HEK293 (cell line): ENCODE data around the gene CPNE4.

Experiments used
- CTCF ChIP-seq: fragments of 450-650 bp; formaldehyde crosslinking; IDR thresholded peaks from 2 replicates; pipeline ENCODE4 v1.5.1; 2016; ENCODE audit warnings: missing biosample characterization, missing genetic modification characterization
- HOXD13 ChIP-seq: sonication (generic); formaldehyde crosslinking; IDR thresholded peaks from 2 replicates; pipeline ENCODE4 v1.8.0; 2022; ENCODE audit warnings: missing genetic modification reagents, borderline replicate concordance
- TCF7L2 ChIP-seq: IDR thresholded peaks from 2 replicates; pipeline ENCODE4 v1.6.1; 2011; ENCODE audit warnings: low read depth, mild to moderate bottlenecking, inconsistent platforms, low read length, moderate library complexity, borderline replicate concordance
- ZBTB11 ChIP-seq: fragments of 450-650 bp; formaldehyde crosslinking; conservative IDR thresholded peaks from 2 replicates; pipeline ENCODE4 v1.5.1; 2016; ENCODE audit warnings: low read depth, missing biosample characterization, missing genetic modification characterization
- ZNF23 ChIP-seq: fragments of 450-650 bp; formaldehyde crosslinking; IDR thresholded peaks from 2 replicates; pipeline ENCODE4 v1.5.1; 2016; ENCODE audit warnings: missing biosample characterization, missing genetic modification characterization, borderline replicate concordance
- ZNF266 ChIP-seq: fragments of 450-650 bp; formaldehyde crosslinking; IDR thresholded peaks from 2 replicates; pipeline ENCODE4 v1.5.1; 2016; ENCODE audit warnings: missing biosample characterization, missing genetic modification characterization, low read depth
- ZNF324 ChIP-seq: fragments of 450-650 bp; formaldehyde crosslinking; IDR thresholded peaks from 2 replicates; pipeline ENCODE4 v1.5.1; 2016; ENCODE audit warnings: missing biosample characterization, missing genetic modification characterization
- ZNF677 ChIP-seq: fragments of 450-650 bp; IDR thresholded peaks from 2 replicates; pipeline ENCODE4 v1.5.0; 2018; ENCODE audit warnings: missing biosample characterization, mild to moderate bottlenecking, missing genetic modification characterization, moderate library complexity
- ZNF76 ChIP-seq: fragments of 450-650 bp; formaldehyde crosslinking; IDR thresholded peaks from 2 replicates; pipeline ENCODE4; 2016; ENCODE audit warnings: low read depth, missing biosample characterization, missing genetic modification characterization, borderline replicate concordance
- ZNF768 ChIP-seq: fragments of 450-650 bp; formaldehyde crosslinking; IDR thresholded peaks from 2 replicates; pipeline ENCODE4 v1.5.1; 2018; ENCODE audit warnings: missing biosample characterization, mild to moderate bottlenecking, missing genetic modification characterization
- ZNF830 ChIP-seq: fragments of 450-650 bp; IDR thresholded peaks from 2 replicates; pipeline ENCODE4 v1.5.0; 2018; ENCODE audit warnings: missing biosample characterization, missing genetic modification characterization, low read depth, mild to moderate bottlenecking, moderate library complexity
- ZSCAN16 ChIP-seq: fragments of 450-650 bp; formaldehyde crosslinking; IDR thresholded peaks from 2 replicates; pipeline ENCODE4 v1.5.1; 2016; ENCODE audit warnings: missing biosample characterization, missing genetic modification characterization
- ZSCAN30 ChIP-seq: fragments of 450-650 bp; IDR thresholded peaks from 2 replicates; pipeline ENCODE4 v1.5.1; 2018; ENCODE audit warnings: missing biosample characterization, mild to moderate bottlenecking, missing genetic modification characterization, moderate library complexity

GRCh38 chr3:131747466-131747865 lies 287.3 kb downstream of the CPNE4 start:
- no peak for TF ChIP-seq ZNF76
- TF ChIP-seq ZSCAN16 (tag by site-specific recombination): no peak
- no peak for TF ChIP-seq CTCF (tag by site-specific recombination)
- no peak for TF ChIP-seq HOXD13 (CRISPR knock-in tag)
- TF ChIP-seq ZNF266 (tag by site-specific recombination): no peak
- TF ChIP-seq ZNF23: no peak
- TF ChIP-seq ZNF324 (tag by site-specific recombination): no peak
- no peak for TF ChIP-seq ZSCAN30 (tag by site-specific recombination)
- no peak for TF ChIP-seq ZNF677 (tag by site-specific recombination)
- TF ChIP-seq ZNF768: no peak
- no peak for TF ChIP-seq TCF7L2
- no peak for TF ChIP-seq ZBTB11 (tag by site-specific recombination)
- TF ChIP-seq ZNF830 (tag by site-specific recombination): no peak
